Adrenal gland (tissue), 5 donors: ENCODE results near the gene TELO2.

ENCODE experiments used
- CTCF ChIP-seq, 6 experiments: fragments of 450-650 bp in 4 of 6; fragments of 200-600 bp in 2 of 6; sonication (generic) in 1 of 6; IDR thresholded peaks; 1 replicate in 5 of 6; 2 replicates in 1 of 6; pipeline versions ENCODE4 v1.5.1 to v1.8.0; 2016 to 2021; ENCODE audit warnings: antibody characterized with exemption in 6 of 6, mild to moderate bottlenecking in 2 of 6, moderate library complexity in 1 of 6
- POLR2A ChIP-seq, 2 donors: fragments of 450-650 bp; IDR thresholded peaks; one replicate each; pipeline ENCODE4 v1.6.1; 2017; ENCODE audit warnings: antibody characterized with exemption in 2 of 2, mild to moderate bottlenecking in 2 of 2, moderate library complexity in 1 of 2
- donor health status: DM: no; HTN: no; CAD: no.

GRCh38 chr16:1498899-1499676, 5.9 kb downstream of the TELO2 start:
- TF ChIP-seq CTCF (IDR thresholded peaks at IDR 0.05) (no peak), POLR2A (IDR thresholded peaks at IDR 0.05) (no peak)
